Calu3 (cell line): ENCODE measurements around the gene NRCAM. TPM values are rescaled to one million over a fixed set of nuclear protein-coding genes. Genes with fewer than 3 reads are reported as not detected.

Experiments
- BruUV-seq: library from RNA; stranded (reverse); fragments of 400-500 nt; replicated peaks from 2 replicates; lab custom pipeline; 2021; lab: Mats Ljungman, UMichigan
- CTCF ChIA-PET: fragments of 300-600 bp; sonication (Branson Sonifier 250); formaldehyde crosslinking; loops from one replicate; lab custom pipeline; 2022; ENCODE audit warnings: antibody characterized with exemption; lab: Charles Lee
- DNase-seq: peaks from one replicate; pipeline ENCODE4 v3.0.0; 2022
- H3K27ac Mint-ChIP-seq: one replicate; pipeline ENCODE4 v1.8.0; 2022; ENCODE audit warnings: mixed read lengths; ENCODE audit not compliant: unreplicated experiment
- H3K27me3 Mint-ChIP-seq: one replicate; pipeline ENCODE4 v1.8.0; 2022; ENCODE audit warnings: mixed read lengths; ENCODE audit not compliant: unreplicated experiment
- H3K36me3 Mint-ChIP-seq: one replicate; pipeline ENCODE4 v1.8.0; 2022; ENCODE audit warnings: mild to moderate bottlenecking, moderate library complexity, mixed read lengths; ENCODE audit not compliant: insufficient read depth, unreplicated experiment
- H3K4me1 Mint-ChIP-seq: one replicate; pipeline ENCODE4 v1.8.0; 2022; ENCODE audit warnings: mild to moderate bottlenecking, low read depth, mixed read lengths; ENCODE audit not compliant: unreplicated experiment
- H3K4me3 Mint-ChIP-seq: one replicate; pipeline ENCODE4 v1.8.0; 2022; ENCODE audit warnings: mild to moderate bottlenecking, low read depth, moderate library complexity, mixed read lengths; ENCODE audit not compliant: unreplicated experiment
- H3K9me3 Mint-ChIP-seq: one replicate; pipeline ENCODE4 v1.8.0; 2022; ENCODE audit warnings: low read depth, mixed read lengths; ENCODE audit not compliant: unreplicated experiment
- CTCF ChIP-seq: fragments of 200-600 bp; IDR thresholded peaks from one replicate; pipeline ENCODE4 v1.8.0; 2022; ENCODE audit warnings: antibody characterized with exemption; ENCODE audit not compliant: unreplicated experiment
- intact Hi-C: fragments of 100-400 bp; cut with micrococcal nuclease; formaldehyde crosslinking; loops from one replicate; pipeline ENCODE4 v1.10.0; 2022; ENCODE audit not compliant: unreplicated experiment
- total RNA-seq: library from RNA; stranded (reverse); gene quantifications from 2 replicates; pipeline ENCODE4 v1.2.3, GENCODE V29; 2022

NRCAM gene
- total RNA-seq, 1 experiment from 2014 or later = 15.0 TPM

DNA sequence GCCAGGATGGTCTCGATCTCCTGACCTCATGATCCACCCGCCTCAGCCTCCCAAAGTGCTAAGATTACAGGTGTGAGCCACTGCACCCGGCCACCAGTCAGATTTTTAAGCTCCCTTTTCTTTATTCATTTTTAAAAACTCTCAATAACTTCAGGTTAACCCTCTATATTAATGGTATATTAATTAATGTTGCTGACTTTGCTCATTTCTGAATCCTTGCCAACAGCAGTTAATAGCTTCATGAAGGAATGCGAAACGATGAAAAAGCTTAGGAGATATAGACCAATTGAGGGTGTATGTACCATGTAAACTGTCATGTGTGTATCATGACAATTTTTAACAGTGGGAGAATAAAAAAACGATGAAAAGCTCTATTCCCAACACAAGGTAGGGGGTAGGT is 42.2 kb upstream of the NRCAM start:
- H3K27ac Mint-ChIP-seq = no peak overlapping the region
- CTCF ChIA-PET = interaction anchor here (0.6 to 1.3 kb wide), 4 partner anchors 20 to 805 kb away, joined by 3 to 5 read pairs (median 3); no protein-coding TSS in a partner anchor
- no peak for DNase-seq
- H3K4me3 Mint-ChIP-seq = no peak overlapping the region
- H3K36me3 Mint-ChIP-seq = no peaks in the 10 kb centered on the region
- no peaks in the 10 kb centered on the region for H3K9me3 Mint-ChIP-seq
- no peaks in the 10 kb centered on the region for H3K4me1 Mint-ChIP-seq
- H3K27me3 Mint-ChIP-seq = no peaks in the 10 kb centered on the region
- TF ChIP-seq CTCF = no peak
- intact Hi-C loops = no loop called here
- no TSS peak for BruUV-seq

DNA sequence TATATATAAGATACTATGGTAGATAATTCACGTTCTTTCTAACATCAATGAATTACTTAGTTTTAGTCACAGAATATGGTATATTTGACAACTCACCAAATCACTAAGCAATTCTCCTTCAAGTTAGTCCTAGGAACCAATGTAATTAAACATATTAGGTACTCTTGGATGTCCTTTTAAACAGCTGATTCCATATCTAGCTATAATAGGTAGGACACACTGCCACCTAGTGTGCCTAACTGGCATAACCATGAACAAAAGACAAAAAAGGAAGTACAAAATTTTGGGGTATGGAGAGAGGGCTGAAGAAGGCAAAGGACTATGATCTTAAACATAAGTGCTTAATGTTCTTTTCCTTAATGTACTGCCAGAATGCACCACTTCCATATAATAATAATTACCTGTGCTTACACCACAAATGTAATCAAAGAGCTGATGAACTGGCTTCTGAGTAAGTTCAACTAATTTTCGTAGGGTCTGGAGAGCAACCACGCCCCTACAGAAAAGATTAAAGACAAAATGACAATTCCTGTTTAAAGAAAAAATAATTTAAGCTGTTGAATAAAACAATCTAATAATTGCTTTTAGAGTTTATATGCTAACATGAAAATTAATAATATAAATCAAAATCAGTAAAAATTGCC is 41.0 kb upstream of the NRCAM start:
- no peaks in the 10 kb centered on the region for H3K9me3 Mint-ChIP-seq
- H3K4me3 Mint-ChIP-seq = no peak overlapping the region
- no peaks in the 10 kb centered on the region for H3K36me3 Mint-ChIP-seq
- no peak overlapping the region for H3K27ac Mint-ChIP-seq
- H3K27me3 Mint-ChIP-seq = no peaks in the 10 kb centered on the region
- peak; percentile 50 for TF ChIP-seq CTCF
- CTCF ChIA-PET = interaction anchor here (1.2 to 1.3 kb wide), 2 partner anchors 38 to 351 kb away, joined by 3 to 6 read pairs; no protein-coding TSS in a partner anchor
- peak; percentile 38 for DNase-seq
- no peaks in the 10 kb centered on the region for H3K4me1 Mint-ChIP-seq
- no TSS peak for BruUV-seq
- intact Hi-C loops = loop anchor here (1.0 to 2.0 kb wide), 2 partner anchors 316 to 383 kb away; no protein-coding TSS in a partner anchor

DNA sequence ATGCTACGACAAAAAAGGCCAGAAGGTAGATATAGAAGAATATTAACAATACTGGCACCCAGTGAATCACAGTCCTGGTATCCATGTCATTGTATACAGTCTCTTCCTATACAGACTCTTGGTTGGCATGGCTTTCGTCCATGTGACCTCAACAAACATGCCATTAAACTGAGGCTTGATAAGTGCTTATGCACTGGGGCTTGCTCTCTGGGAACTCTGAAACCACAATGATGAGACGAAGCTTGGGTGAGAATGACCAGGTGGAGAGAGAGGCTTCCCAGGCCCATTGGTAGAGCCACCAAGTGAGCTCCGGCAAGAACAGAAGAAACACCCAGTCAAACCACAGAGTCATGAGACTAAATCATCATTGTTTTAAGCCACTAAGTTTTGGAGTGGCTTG is 36.5 kb upstream of the NRCAM start:
- DNase-seq = no peak
- H3K9me3 Mint-ChIP-seq = no peaks in the 10 kb centered on the region

DNA sequence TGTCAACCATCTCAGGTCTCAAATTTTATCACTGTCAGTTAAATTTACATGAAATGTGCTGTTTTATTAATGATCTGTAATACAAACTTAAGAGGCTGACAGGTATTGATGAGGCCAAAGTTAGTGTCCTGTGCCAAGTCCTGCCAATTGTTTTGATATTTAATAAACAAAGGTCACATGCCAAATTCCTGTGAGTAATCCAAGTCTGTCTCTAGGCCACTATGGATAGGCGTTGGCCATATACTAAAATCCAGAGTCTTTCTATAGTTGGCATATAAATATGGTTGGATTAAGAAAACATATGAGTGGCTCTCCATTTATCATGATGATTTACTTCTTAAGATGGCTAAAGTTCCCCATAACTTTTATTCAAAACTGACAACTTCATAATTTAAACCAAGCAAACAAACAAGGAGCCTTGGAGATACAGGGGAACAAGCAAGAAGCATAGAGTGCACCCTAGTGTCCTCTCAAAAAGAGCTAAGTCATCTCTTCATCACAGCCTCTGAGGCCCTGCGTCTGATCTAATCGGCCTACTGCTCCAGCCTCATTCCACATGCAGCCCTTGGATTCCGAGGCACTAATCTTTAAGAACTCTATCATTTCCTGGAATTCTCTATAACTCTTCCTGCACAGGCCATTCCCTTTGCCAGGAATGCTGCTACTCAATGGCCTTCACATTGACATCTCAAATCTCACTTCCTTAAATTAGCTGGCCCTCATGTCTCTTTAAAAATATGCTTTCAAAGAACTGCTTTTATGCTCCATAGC is 32.7 kb upstream of the NRCAM start:
- no peak for TF ChIP-seq CTCF
- Mint-ChIP-seq H3K4me1 (no peaks in the 10 kb centered on the region), H3K36me3 (no peaks in the 10 kb centered on the region), H3K27me3 (no peaks in the 10 kb centered on the region), H3K27ac (no peak overlapping the region), H3K4me3 (no peak overlapping the region), H3K9me3 (no peaks in the 10 kb centered on the region)
- CTCF ChIA-PET = no interaction called here
- DNase-seq = no peak
- intact Hi-C loops = no loop called here
- no TSS peak for BruUV-seq

More for the DNA sequence above, 36.5 kb upstream of the NRCAM start:
- BruUV-seq = no TSS peak
- intact Hi-C loops = no loop called here
- CTCF ChIA-PET = interaction anchor here (0.7 kb wide), 1 partner anchor 383 kb away, joined by 8 read pairs; no protein-coding TSS in a partner anchor
- Mint-ChIP-seq H3K4me1 (no peaks in the 10 kb centered on the region), H3K36me3 (no peaks in the 10 kb centered on the region), H3K27me3 (no peaks in the 10 kb centered on the region), H3K27ac (no peak overlapping the region), H3K4me3 (no peak overlapping the region)
- TF ChIP-seq CTCF = no peak
